HEK293 (cell line): ENCODE results near the gene NLRP6.
A peak's percentile ranks its signal among the peaks of the same experiment; 100 is the strongest.

Experiments used
- GLIS1 ChIP-seq: fragments of 450-650 bp; formaldehyde crosslinking; IDR thresholded peaks from 2 replicates; pipeline ENCODE4 v1.5.1; 2016; ENCODE audit warnings: missing biosample characterization, missing genetic modification characterization
- PATZ1 ChIP-seq: fragments of 450-650 bp; formaldehyde crosslinking; IDR thresholded peaks from 2 replicates; pipeline ENCODE4 v1.5.1; 2016; ENCODE audit warnings: missing biosample characterization, missing genetic modification characterization
- PBX3 ChIP-seq: sonication (generic); formaldehyde crosslinking; IDR thresholded peaks from 2 replicates; pipeline ENCODE4 v1.8.1; 2022; ENCODE audit warnings: mild to moderate bottlenecking, moderate library complexity, missing genetic modification reagents
- RBAK ChIP-seq: fragments of 450-650 bp; formaldehyde crosslinking; IDR thresholded peaks from 2 replicates; pipeline ENCODE4 v1.5.1; 2016; ENCODE audit warnings: missing biosample characterization, missing genetic modification characterization
- REPIN1 ChIP-seq: fragments of 450-650 bp; formaldehyde crosslinking; IDR thresholded peaks from 2 replicates; pipeline ENCODE4 v1.5.1; 2017; ENCODE audit warnings: missing biosample characterization, missing genetic modification characterization, low read depth
- SCRT1 ChIP-seq: fragments of 450-650 bp; formaldehyde crosslinking; IDR thresholded peaks from 2 replicates; pipeline ENCODE4 v1.5.1; 2016; ENCODE audit warnings: missing biosample characterization, missing genetic modification characterization, borderline replicate concordance
- SCRT2 ChIP-seq: fragments of 450-650 bp; formaldehyde crosslinking; IDR thresholded peaks from 2 replicates; pipeline ENCODE4 v1.5.1; 2016; ENCODE audit warnings: missing biosample characterization, missing genetic modification characterization
- SETDB1 ChIP-seq: IDR thresholded peaks from one replicate; pipeline ENCODE4 v1.6.1; 2017; ENCODE audit warnings: mild to moderate bottlenecking, low read length, moderate library complexity, mixed read lengths; ENCODE audit not compliant: insufficient read length
- TSHZ1 ChIP-seq: fragments of 450-650 bp; formaldehyde crosslinking; IDR thresholded peaks from 2 replicates; pipeline ENCODE4 v1.5.1; 2016; ENCODE audit warnings: missing biosample characterization, missing genetic modification characterization, borderline replicate concordance
- ZBTB17 ChIP-seq: fragments of 450-650 bp; formaldehyde crosslinking; IDR thresholded peaks from 2 replicates; pipeline ENCODE4 v1.5.1; 2016; ENCODE audit warnings: missing biosample characterization, missing genetic modification characterization
- ZBTB6 ChIP-seq: fragments of 450-650 bp; formaldehyde crosslinking; IDR thresholded peaks from 2 replicates; pipeline ENCODE4 v1.5.1; 2017; ENCODE audit warnings: missing biosample characterization, missing genetic modification characterization
- ZIC2 ChIP-seq: fragments of 450-650 bp; formaldehyde crosslinking; IDR thresholded peaks from 2 replicates; pipeline ENCODE4 v1.5.1; 2016; ENCODE audit warnings: missing biosample characterization, missing genetic modification characterization
- ZNF138 ChIP-seq: fragments of 450-650 bp; formaldehyde crosslinking; IDR thresholded peaks from 2 replicates; pipeline ENCODE4 v1.5.1; 2016; ENCODE audit warnings: missing biosample characterization, missing genetic modification characterization, borderline replicate concordance
- ZNF169 ChIP-seq: fragments of 450-650 bp; formaldehyde crosslinking; IDR thresholded peaks from 2 replicates; pipeline ENCODE4 v1.5.1; 2016; ENCODE audit warnings: missing biosample characterization, missing genetic modification characterization
- ZNF184 ChIP-seq: fragments of 450-650 bp; IDR thresholded peaks from 2 replicates; pipeline ENCODE4 v1.5.1; 2018; ENCODE audit warnings: missing biosample characterization, mild to moderate bottlenecking, missing genetic modification characterization
- ZNF2 ChIP-seq: fragments of 450-650 bp; formaldehyde crosslinking; IDR thresholded peaks from 2 replicates; pipeline ENCODE4 v1.5.1; 2016; ENCODE audit warnings: missing biosample characterization, missing genetic modification characterization
- ZNF211 ChIP-seq: fragments of 450-650 bp; formaldehyde crosslinking; IDR thresholded peaks from 2 replicates; pipeline ENCODE4 v1.5.1; 2016; ENCODE audit warnings: low read depth, missing biosample characterization, missing genetic modification characterization
- ZNF221 ChIP-seq: fragments of 450-650 bp; formaldehyde crosslinking; IDR thresholded peaks from 2 replicates; pipeline ENCODE4 v1.5.1; 2017; ENCODE audit warnings: missing biosample characterization, missing genetic modification characterization, borderline replicate concordance
- ZNF248 ChIP-seq: fragments of 450-650 bp; formaldehyde crosslinking; IDR thresholded peaks from 2 replicates; pipeline ENCODE4 v1.5.1; 2017; ENCODE audit warnings: missing biosample characterization, missing genetic modification characterization
- ZNF341 ChIP-seq: fragments of 450-650 bp; formaldehyde crosslinking; IDR thresholded peaks from 2 replicates; pipeline ENCODE4; 2016; ENCODE audit warnings: low read depth, missing biosample characterization, missing genetic modification characterization
- ZNF350 ChIP-seq: fragments of 450-650 bp; formaldehyde crosslinking; IDR thresholded peaks from 2 replicates; pipeline ENCODE4 v1.5.0; 2017; ENCODE audit warnings: missing biosample characterization, mild to moderate bottlenecking, missing genetic modification characterization
- ZNF398 ChIP-seq: fragments of 450-650 bp; formaldehyde crosslinking; IDR thresholded peaks from 2 replicates; pipeline ENCODE4 v1.5.1; 2017; ENCODE audit warnings: missing biosample characterization, missing genetic modification characterization
- ZNF501 ChIP-seq: fragments of 450-650 bp; formaldehyde crosslinking; IDR thresholded peaks from 2 replicates; pipeline ENCODE4 v1.5.1; 2016; ENCODE audit warnings: missing biosample characterization, missing genetic modification characterization
- ZNF521 ChIP-seq: fragments of 450-650 bp; formaldehyde crosslinking; IDR thresholded peaks from 2 replicates; pipeline ENCODE4 v1.5.1; 2017; ENCODE audit warnings: missing biosample characterization, mild to moderate bottlenecking, missing genetic modification characterization
- ZNF530 ChIP-seq: fragments of 450-650 bp; formaldehyde crosslinking; IDR thresholded peaks from 2 replicates; pipeline ENCODE4 v1.5.1; 2016; ENCODE audit warnings: low read depth, missing biosample characterization, missing genetic modification characterization
- ZNF560 ChIP-seq: fragments of 450-650 bp; formaldehyde crosslinking; IDR thresholded peaks from 2 replicates; pipeline ENCODE4 v1.5.1; 2017; ENCODE audit warnings: missing biosample characterization, missing genetic modification characterization, borderline replicate concordance
- ZNF571 ChIP-seq: fragments of 450-650 bp; formaldehyde crosslinking; IDR thresholded peaks from 2 replicates; pipeline ENCODE4 v1.5.0; 2017; ENCODE audit warnings: missing biosample characterization, missing genetic modification characterization
- ZNF623 ChIP-seq: fragments of 450-650 bp; formaldehyde crosslinking; IDR thresholded peaks from 2 replicates; pipeline ENCODE4 v1.5.1; 2016; ENCODE audit warnings: missing biosample characterization, missing genetic modification characterization
- ZNF629 ChIP-seq: fragments of 450-650 bp; formaldehyde crosslinking; IDR thresholded peaks from 2 replicates; pipeline ENCODE4 v1.5.1; 2017; ENCODE audit warnings: missing biosample characterization, missing genetic modification characterization
- ZNF658 ChIP-seq: fragments of 450-650 bp; formaldehyde crosslinking; IDR thresholded peaks from 2 replicates; pipeline ENCODE4; 2016; ENCODE audit warnings: missing biosample characterization, missing genetic modification characterization
- ZNF776 ChIP-seq: fragments of 450-650 bp; formaldehyde crosslinking; IDR thresholded peaks from 2 replicates; pipeline ENCODE4 v1.5.0; 2017; ENCODE audit warnings: missing biosample characterization, missing genetic modification characterization, borderline replicate concordance
- ZNF785 ChIP-seq: fragments of 450-650 bp; formaldehyde crosslinking; IDR thresholded peaks from 2 replicates; pipeline ENCODE4 v1.5.1; 2016; ENCODE audit warnings: missing biosample characterization, missing genetic modification characterization

Gene NLRP6

GRCh38 chr11:235997-236773, 42.0 kb upstream of the NLRP6 start, which contains the start of gene SIRT3 (continued):
- TF ChIP-seq ZNF398 (tag by site-specific recombination) (no peak), ZNF776 (tag by site-specific recombination) (no peak), ZNF138 (tag by site-specific recombination) (no peak), PATZ1 (0 out of 2 replicates have a peak, but pooled peaks have one; percentile 43), ZNF530 (tag by site-specific recombination) (no peak), ZNF169 (tag by site-specific recombination) (no peak), ZBTB6 (tag by site-specific recombination) (0 out of 2 replicates have a peak, but pooled peaks have one; percentile 14), SCRT2 (tag by site-specific recombination) (no peak), ZIC2 (tag by site-specific recombination) (no peak), ZNF521 (tag by site-specific recombination) (no peak), ZNF785 (tag by site-specific recombination) (no peak), ZNF221 (tag by site-specific recombination) (no peak), PBX3 (no peak), ZNF560 (tag by site-specific recombination) (no peak), ZNF341 (tag by site-specific recombination) (no peak), ZNF211 (tag by site-specific recombination) (no peak), SETDB1 (no peak), ZNF629 (tag by site-specific recombination) (no peak), SCRT1 (no peak), ZNF2 (tag by site-specific recombination) (no peak; the same call in 1 of the 2 replicates), ZNF658 (tag by site-specific recombination) (no peak), ZNF184 (tag by site-specific recombination) (no peak), GLIS1 (tag by site-specific recombination) (peak; percentile 34; the same call in 1 of the 2 replicates), ZBTB17 (tag by site-specific recombination) (peak; percentile 56; the same call in 1 of the 2 replicates), RBAK (tag by site-specific recombination) (no peak), ZNF571 (no peak), TSHZ1 (tag by site-specific recombination) (no peak), ZNF623 (tag by site-specific recombination) (no peak), REPIN1 (tag by site-specific recombination) (no peak), ZNF248 (tag by site-specific recombination) (no peak), ZNF501 (tag by site-specific recombination) (peak; percentile 25; the same call in 1 of the 2 replicates), ZNF350 (no peak)
